Osteoblast (primary cell): ENCODE data around the gene RPRD1A. TPM values are rescaled to one million over a fixed set of nuclear protein-coding genes. Genes with fewer than 3 reads are reported as not detected.

Experiments used
- DNase-seq: peaks from one replicate; pipeline ENCODE4 v3.0.0; 2011; ENCODE audit warnings: low spot score, mixed read lengths; ENCODE audit not compliant: insufficient read length; ENCODE audit errors: missing footprints
- H2AFZ ChIP-seq: 2 replicates; pipeline ENCODE4 v1.6.0; 2011; ENCODE audit warnings: mild to moderate bottlenecking, low read length
- H3K27ac ChIP-seq: 2 replicates; pipeline ENCODE4 v1.5.1; 2011; ENCODE audit warnings: mild to moderate bottlenecking, low read depth, low read length, moderate library complexity
- H3K27me3 ChIP-seq: 2 replicates; pipeline ENCODE4 v1.6.0; 2012; ENCODE audit warnings: mild to moderate bottlenecking, control low read depth, inconsistent platforms, low read length, moderate library complexity; ENCODE audit not compliant: insufficient read depth
- H3K36me3 ChIP-seq: 2 replicates; pipeline ENCODE4 v1.5.1; 2011; ENCODE audit warnings: mild to moderate bottlenecking, low read length, control low read depth, moderate library complexity; ENCODE audit not compliant: insufficient read depth
- H3K4me1 ChIP-seq: 2 replicates; pipeline ENCODE4 v1.5.1; 2011; ENCODE audit warnings: mild to moderate bottlenecking, low read length, control low read depth, moderate library complexity; ENCODE audit not compliant: insufficient read depth
- H3K4me2 ChIP-seq: 2 replicates; pipeline ENCODE4 v1.6.0; 2011; ENCODE audit warnings: mild to moderate bottlenecking, low read length; ENCODE audit not compliant: insufficient read depth
- H3K4me3 ChIP-seq: fragments of 200-600 bp; sonication (generic); 3 replicates; pipeline ENCODE4 v1.5.1; 2012; ENCODE audit warnings: mild to moderate bottlenecking, low read length, inconsistent platforms; ENCODE audit not compliant: insufficient read depth
- H3K79me2 ChIP-seq: 2 replicates; pipeline ENCODE4 v1.6.0; 2012; ENCODE audit warnings: mild to moderate bottlenecking, low read length, control low read depth, inconsistent platforms; ENCODE audit not compliant: insufficient read depth
- H3K9me3 ChIP-seq: 2 replicates; pipeline ENCODE4 v1.5.1; 2011; ENCODE audit warnings: low read depth, low read length, control low read depth
- H4K20me1 ChIP-seq: 2 replicates; pipeline ENCODE4 v1.6.0; 2012; ENCODE audit warnings: mild to moderate bottlenecking, low read length, control low read depth; ENCODE audit not compliant: insufficient read depth
- total RNA-seq: library from RNA; depleted of rRNA; stranded (reverse); fragments of >200 nt; gene quantifications from 2 replicates; pipeline ENCODE4 v1.2.3, GENCODE V29; 2012
- TF ChIP-seq, protein P1 (sequence below): IDR thresholded peaks from 2 replicates; pipeline ENCODE4 v1.5.1; 2011; ENCODE audit warnings: mild to moderate bottlenecking, low read depth, low read length, moderate library complexity; ENCODE audit errors: extremely low read depth

Gene RPRD1A
- total RNA-seq, 1 donor: 36.2 TPM

DNA sequence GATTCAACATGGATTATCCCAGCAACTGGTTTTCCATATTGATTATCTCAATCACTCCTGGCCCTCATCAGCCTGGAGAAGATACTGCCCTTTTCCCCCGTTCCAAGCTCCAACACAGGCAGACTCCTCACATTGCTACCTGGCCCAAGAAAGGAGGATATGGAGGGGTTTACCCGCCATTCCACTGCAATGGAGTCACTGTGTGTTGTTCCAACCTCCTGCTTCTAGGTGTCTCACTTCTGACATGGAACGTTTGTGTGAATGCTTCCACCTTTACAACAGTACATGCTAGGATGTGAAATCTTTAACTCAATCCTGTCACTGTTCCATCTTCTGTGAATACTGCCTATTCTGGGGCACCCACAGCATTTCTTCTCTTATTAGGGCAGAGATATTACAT lies 58.1 kb downstream of the RPRD1A start:
- H3K4me3 ChIP-seq: no peak overlapping the region
- no peaks in the 10 kb centered on the region for H3K36me3 ChIP-seq
- TF ChIP-seq, protein P1, sequence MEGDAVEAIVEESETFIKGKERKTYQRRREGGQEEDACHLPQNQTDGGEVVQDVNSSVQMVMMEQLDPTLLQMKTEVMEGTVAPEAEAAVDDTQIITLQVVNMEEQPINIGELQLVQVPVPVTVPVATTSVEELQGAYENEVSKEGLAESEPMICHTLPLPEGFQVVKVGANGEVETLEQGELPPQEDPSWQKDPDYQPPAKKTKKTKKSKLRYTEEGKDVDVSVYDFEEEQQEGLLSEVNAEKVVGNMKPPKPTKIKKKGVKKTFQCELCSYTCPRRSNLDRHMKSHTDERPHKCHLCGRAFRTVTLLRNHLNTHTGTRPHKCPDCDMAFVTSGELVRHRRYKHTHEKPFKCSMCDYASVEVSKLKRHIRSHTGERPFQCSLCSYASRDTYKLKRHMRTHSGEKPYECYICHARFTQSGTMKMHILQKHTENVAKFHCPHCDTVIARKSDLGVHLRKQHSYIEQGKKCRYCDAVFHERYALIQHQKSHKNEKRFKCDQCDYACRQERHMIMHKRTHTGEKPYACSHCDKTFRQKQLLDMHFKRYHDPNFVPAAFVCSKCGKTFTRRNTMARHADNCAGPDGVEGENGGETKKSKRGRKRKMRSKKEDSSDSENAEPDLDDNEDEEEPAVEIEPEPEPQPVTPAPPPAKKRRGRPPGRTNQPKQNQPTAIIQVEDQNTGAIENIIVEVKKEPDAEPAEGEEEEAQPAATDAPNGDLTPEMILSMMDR: no peak
- H3K79me2 ChIP-seq: no peaks in the 10 kb centered on the region
- no peak overlapping the region for H3K4me2 ChIP-seq
- H3K27ac ChIP-seq: no peak overlapping the region
- no peaks in the 10 kb centered on the region for H3K27me3 ChIP-seq
- H3K9me3 ChIP-seq: no peaks in the 10 kb centered on the region
- H2AFZ ChIP-seq: no peak overlapping the region
- H3K4me1 ChIP-seq: no peaks in the 10 kb centered on the region
- no peak for DNase-seq
- H4K20me1 ChIP-seq: no peaks in the 10 kb centered on the region

DNA sequence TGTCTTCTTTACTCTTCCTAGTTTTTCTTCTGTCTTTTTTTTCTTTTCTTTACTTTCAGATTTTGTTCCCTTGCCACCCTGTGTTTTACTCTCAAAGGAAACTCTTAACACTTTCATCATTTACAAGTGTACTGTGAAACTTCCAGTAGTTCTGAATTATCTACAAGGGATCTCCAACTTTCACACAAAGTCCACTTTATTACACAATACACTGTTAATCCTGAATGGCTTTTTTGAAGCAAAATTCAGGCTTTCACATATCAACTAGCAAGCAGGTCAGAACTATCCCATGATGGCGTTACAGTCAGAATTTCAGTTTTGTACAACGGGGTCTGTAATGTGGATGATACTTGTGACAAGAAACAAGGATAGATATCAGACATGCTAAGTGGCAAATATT lies 60.4 kb downstream of the RPRD1A start:
- H3K9me3 ChIP-seq: no peaks in the 10 kb centered on the region
- no peaks in the 10 kb centered on the region for H3K4me1 ChIP-seq
- no peak overlapping the region for H3K4me2 ChIP-seq
- no peaks in the 10 kb centered on the region for H4K20me1 ChIP-seq
- no peak overlapping the region for H2AFZ ChIP-seq
- H3K27ac ChIP-seq: no peak overlapping the region
- no peak overlapping the region for H3K4me3 ChIP-seq
- DNase-seq: no peak
- H3K79me2 ChIP-seq: no peaks in the 10 kb centered on the region
- no peaks in the 10 kb centered on the region for H3K27me3 ChIP-seq
- TF ChIP-seq, protein P1: no peak
- H3K36me3 ChIP-seq: no peaks in the 10 kb centered on the region

DNA sequence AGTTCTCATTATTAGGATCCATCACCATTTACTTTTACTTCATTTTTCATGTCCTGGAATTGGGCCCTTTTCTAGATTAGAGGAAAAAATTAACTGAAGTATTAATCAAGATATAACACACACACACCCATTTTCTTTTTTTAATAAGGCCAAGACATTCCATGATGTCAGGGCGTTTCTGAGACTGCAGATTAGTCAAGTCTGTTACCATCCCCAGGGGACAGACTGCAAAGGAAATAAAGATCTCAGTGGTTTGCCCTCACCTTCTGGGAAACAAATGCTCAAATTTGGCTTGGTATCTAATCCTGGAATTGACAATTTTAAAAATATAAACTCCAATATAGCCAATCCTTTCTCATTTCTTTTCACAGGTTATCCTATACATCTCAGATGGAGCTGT lies 67.4 kb downstream of the RPRD1A start:
- no peak for DNase-seq
- H3K27ac ChIP-seq: no peak overlapping the region
- TF ChIP-seq, protein P1: no peak
- no peaks in the 10 kb centered on the region for H4K20me1 ChIP-seq
- H3K27me3 ChIP-seq: no peaks in the 10 kb centered on the region
- H3K79me2 ChIP-seq: no peaks in the 10 kb centered on the region
- H2AFZ ChIP-seq: no peak overlapping the region
- H3K9me3 ChIP-seq: no peaks in the 10 kb centered on the region
- no peak overlapping the region for H3K4me2 ChIP-seq
- H3K36me3 ChIP-seq: no peaks in the 10 kb centered on the region
- no peaks in the 10 kb centered on the region for H3K4me1 ChIP-seq
- no peak overlapping the region for H3K4me3 ChIP-seq

GRCh38 chr18:35998967-35999366 lies 68.4 kb downstream of the RPRD1A start:
- Histone ChIP-seq H3K4me1 (no peaks in the 10 kb centered on the region), H3K27me3 (no peaks in the 10 kb centered on the region), H4K20me1 (no peaks in the 10 kb centered on the region), H2AFZ (no peak overlapping the region), H3K36me3 (no peaks in the 10 kb centered on the region), H3K9me3 (no peaks in the 10 kb centered on the region), H3K79me2 (no peaks in the 10 kb centered on the region), H3K27ac (no peak overlapping the region), H3K4me3 (no peak overlapping the region), H3K4me2 (no peak overlapping the region)
- DNase-seq: no peak
- TF ChIP-seq, protein P1: peak; percentile 43
